Esophagus squamous epithelium (tissue), 5 donors: ENCODE data around the gene ANKRD11. TPM values are rescaled to one million over a fixed set of nuclear protein-coding genes. Genes with fewer than 3 reads are reported as not detected.

Source experiments
- DNase-seq: peaks from one replicate; lab custom pipeline; 2025; lab: John Stamatoyannopoulos, UW
- H3K27ac ChIP-seq, 4 donors: fragments of 200-600 bp; sonication (generic); one replicate each; pipeline ENCODE4 v1.5.1; 2016 to 2019; ENCODE audit warnings: mild to moderate bottlenecking in 1 of 4
- H3K27me3 ChIP-seq, 4 donors: fragments of 200-600 bp; sonication (generic); 1 replicate in 3 of 4; 2 replicates in 1 of 4; pipeline versions ENCODE4 v1.5.1 to v1.6.0; 2017 to 2021; ENCODE audit warnings: antibody characterized with exemption in 1 of 4
- H3K36me3 ChIP-seq, 3 donors: fragments of 200-600 bp; sonication (generic); one replicate each; pipeline ENCODE4 v1.5.1; 2016 to 2019
- H3K4me1 ChIP-seq, 3 donors: fragments of 200-600 bp; sonication (generic); one replicate each; pipeline ENCODE4 v1.5.1; 2017 to 2019
- H3K4me3 ChIP-seq, 4 donors: fragments of 200-600 bp; sonication (generic); 1 replicate in 3 of 4; 2 replicates in 1 of 4; pipeline ENCODE4 v1.5.1; 2016 to 2019; ENCODE audit warnings: mild to moderate bottlenecking in 2 of 4, moderate library complexity in 1 of 4
- H3K9me3 ChIP-seq, 3 donors: fragments of 200-600 bp; sonication (generic); one replicate each; pipeline ENCODE4 v1.5.1; 2016 to 2019
- CTCF ChIP-seq, 6 experiments: fragments of 450-650 bp in 4 of 6; fragments of 200-600 bp in 2 of 6; sonication (generic) in 2 of 6; IDR thresholded peaks; one replicate each; pipeline ENCODE4 v1.5.1; 2016 to 2019; ENCODE audit warnings: antibody characterized with exemption in 6 of 6, mild to moderate bottlenecking in 4 of 6, moderate library complexity in 4 of 6
- POLR2A ChIP-seq, 4 donors: fragments of 450-650 bp; IDR thresholded peaks; one replicate each; pipeline ENCODE4 v1.6.1; 2017; ENCODE audit warnings: antibody characterized with exemption in 4 of 4, mild to moderate bottlenecking in 4 of 4, moderate library complexity in 3 of 4
- WGBS, 2 donors: methylation state at CpG; one replicate each; pipeline ENCODE4 v1.1.5; 2018; 5-methylcytosine and 5-hydroxymethylcytosine counted together
- intact Hi-C: fragments of 100-400 bp; cut with DNase I; formaldehyde crosslinking; loops from one replicate; pipeline ENCODE4 v1.15.0; 2022
- total RNA-seq, 4 donors: library from RNA; depleted of rRNA; stranded (reverse); fragments of >200 nt; gene quantifications; one replicate each; pipeline ENCODE4 v1.1.0, GENCODE V29; 2016
- donor health status: DM: yes; HTN: yes; CAD: no.

Gene ANKRD11
- total RNA-seq, 4 donors from 2014 or later: 51.0 to 72.7 (median 66.9) TPM

- H3K27me3 ChIP-seq: no peaks in the 10 kb centered on the region
- DNase-seq: no peak
- peaks cover 0 to 16% (median 0%) of the 10 kb centered on the region in 3 donors for H3K36me3 ChIP-seq
- peaks cover 53 to 98% (median 65%) of the 10 kb centered on the region in 3 donors for H3K4me1 ChIP-seq
- H3K4me3 ChIP-seq: no peak overlapping the region
- TF ChIP-seq POLR2A (IDR thresholded peaks at IDR 0.05): no peak
- no peak for TF ChIP-seq CTCF (IDR thresholded peaks at IDR 0.05)
- intact Hi-C loops: no loop called here
- H3K9me3 ChIP-seq: no peaks in the 10 kb centered on the region
- peak overlapping the region in 3 of 4 donors; percentile 5 to 67 (median 45) for H3K27ac ChIP-seq
- 82 to 86% methylated on average over 10 to 22 of the region's 37 CpGs for WGBS, 2 donors
Measured at GRCh38 chr16:89366561-89367537, 123.5 kb downstream of the ANKRD11 start.

- peak overlapping the region in 3 of 4 donors; percentile 5 to 67 (median 45) for H3K27ac ChIP-seq
- H3K36me3 ChIP-seq: peaks cover 0 to 8% (median 0%) of the 10 kb centered on the region in 3 donors
- peaks cover 61 to 99% (median 73%) of the 10 kb centered on the region in 3 donors for H3K4me1 ChIP-seq
- intact Hi-C loops: no loop called here
- no peaks in the 10 kb centered on the region for H3K27me3 ChIP-seq
- 93 to 96% methylated on average over 5 of the region's 5 CpGs for WGBS, 2 donors
- TF ChIP-seq POLR2A (IDR thresholded peaks at IDR 0.05) (no peak), CTCF (IDR thresholded peaks at IDR 0.05) (no peak)
- H3K9me3 ChIP-seq: no peaks in the 10 kb centered on the region
- no peak overlapping the region for H3K4me3 ChIP-seq
- DNase-seq: no peak
Measured at GRCh38 chr16:89365996-89366395, 124.4 kb downstream of the ANKRD11 start.

GRCh38 chr16:89365044-89365467 lies 125.3 kb downstream of the ANKRD11 start:
- 19 to 45% methylated on average over 2 of the region's 2 CpGs for WGBS, 2 donors
- no peaks in the 10 kb centered on the region for H3K36me3 ChIP-seq
- TF ChIP-seq POLR2A (IDR thresholded peaks at IDR 0.05): no peak
- H3K27me3 ChIP-seq: no peaks in the 10 kb centered on the region
- no peak overlapping the region for H3K4me3 ChIP-seq
- no peaks in the 10 kb centered on the region for H3K9me3 ChIP-seq
- no peak for DNase-seq
- H3K4me1 ChIP-seq: peaks cover 61 to 99% (median 76%) of the 10 kb centered on the region in 3 donors
- peak overlapping the region in 3 of 4 donors; percentile 50 to 81 (median 59) for H3K27ac ChIP-seq
- intact Hi-C loops: no loop called here

DNA sequence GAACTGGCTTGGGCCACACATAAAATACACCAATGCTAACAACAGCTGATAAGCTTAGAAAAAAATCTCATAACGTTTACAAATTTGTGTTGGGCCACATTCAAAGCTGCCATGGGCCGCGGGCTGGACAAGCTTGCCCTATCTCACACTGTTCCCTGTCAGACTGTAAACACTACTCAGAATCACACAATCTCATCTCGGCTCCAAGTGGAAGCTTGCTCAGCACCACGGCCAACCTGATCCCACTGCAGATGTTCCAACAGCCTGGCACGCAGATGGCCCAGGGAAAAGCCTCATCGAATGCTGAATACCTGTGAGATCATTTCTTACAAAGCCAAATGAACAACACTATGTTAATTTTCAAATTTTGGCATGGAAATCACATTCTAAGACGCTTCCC lies 125.8 kb downstream of the ANKRD11 start:
- no peaks in the 10 kb centered on the region for H3K27me3 ChIP-seq
- peak overlapping the region in 3 of 4 donors; percentile 50 to 81 (median 59) for H3K27ac ChIP-seq
- H3K4me1 ChIP-seq: peaks cover 61 to 99% (median 76%) of the 10 kb centered on the region in 3 donors
- H3K9me3 ChIP-seq: no peaks in the 10 kb centered on the region
- intact Hi-C loops: no loop called here
- no peak for TF ChIP-seq POLR2A (IDR thresholded peaks at IDR 0.05)
- no peak for TF ChIP-seq CTCF (IDR thresholded peaks at IDR 0.05)
- H3K36me3 ChIP-seq: no peaks in the 10 kb centered on the region
- no peak for DNase-seq
- 19 to 44% methylated on average over 7 to 8 of the region's 8 CpGs for WGBS, 2 donors
- H3K4me3 ChIP-seq: no peak overlapping the region

DNA sequence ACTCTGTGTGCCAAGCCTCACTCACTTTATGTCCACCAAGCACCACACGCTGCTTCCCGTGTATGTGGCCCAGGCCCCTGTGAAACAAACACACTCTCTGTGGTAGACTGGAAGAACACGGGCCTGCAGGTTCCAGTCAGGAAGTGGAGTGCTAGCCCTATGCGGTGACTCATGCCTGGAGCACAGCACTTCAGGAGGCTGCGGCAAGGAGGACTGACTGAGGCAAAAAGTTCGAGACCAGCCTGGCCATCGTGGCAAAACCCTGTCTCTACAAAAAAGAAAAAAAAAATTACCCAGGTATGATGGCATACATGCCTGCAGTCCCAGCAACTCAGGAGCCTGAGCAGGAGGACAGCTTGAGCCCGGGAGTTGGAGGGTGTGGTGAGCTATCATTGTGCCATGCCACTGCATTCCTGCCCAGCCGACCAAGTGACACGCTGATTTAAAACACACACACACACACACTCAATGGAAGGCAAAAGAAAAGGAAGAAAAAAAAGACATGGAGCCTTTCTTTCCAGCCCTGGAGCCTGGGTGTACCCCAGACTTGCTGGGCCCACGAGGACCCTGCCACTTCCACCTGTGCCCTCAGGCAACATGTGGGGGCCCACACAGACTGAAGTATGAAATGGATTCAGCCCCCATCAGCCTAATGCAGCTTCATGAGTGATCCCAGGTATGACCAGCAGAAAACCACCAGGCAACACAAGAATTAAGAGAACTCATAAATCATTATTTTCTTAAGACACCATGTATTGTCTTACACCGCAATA lies 126.6 kb downstream of the ANKRD11 start:
- TF ChIP-seq POLR2A (IDR thresholded peaks at IDR 0.05): no peak
- Histone ChIP-seq H3K4me3 (peak overlapping the region in 3 of 4 donors; percentile 11 to 29 (median 17)), H3K4me1 (peaks cover 61 to 99% (median 78%) of the 10 kb centered on the region in 3 donors), H3K9me3 (no peaks in the 10 kb centered on the region), H3K27ac (peak overlapping the region in 3 of 4 donors; percentile 50 to 81 (median 59)), H3K27me3 (no peaks in the 10 kb centered on the region), H3K36me3 (no peaks in the 10 kb centered on the region)
- WGBS, 2 donors: 20 to 34% methylated on average over 11 to 12 of the region's 12 CpGs
- intact Hi-C loops: no loop called here
- DNase-seq: no peak
